HG03175 (cell line): ENCODE results near the gene UBR3.
"Not testable (repeated sequence)": the region's sequence is repeated elsewhere in the genome, so short reads cannot be mapped to it uniquely, and the experiment has no call there.

ENCODE experiments used
- ATAC-seq: cut with Tn5 transposase; IDR thresholded peaks from one replicate; pipeline ENCODE4 v1.9.1; 2021; ENCODE audit warnings: mild to moderate bottlenecking, moderate library complexity; ENCODE audit not compliant: unreplicated experiment

UBR3 gene

GRCh38 chr2:169820101-169820500 lies 7.2 kb upstream of the UBR3 start:
- ATAC-seq, result not testable (repeated sequence)

- ATAC-seq, result no peak
These were observed 5.2 kb upstream of the UBR3 start for GRCh38 chr2:169822036-169822435.

- no peak for ATAC-seq
These were observed 4.4 kb upstream of the UBR3 start for GRCh38 chr2:169822785-169823392.

GRCh38 chr2:169823996-169824372 lies 3.3 kb upstream of the UBR3 start:
- ATAC-seq, result no peak

GRCh38 chr2:169824373-169825333 lies 2.6 kb upstream of the UBR3 start, which contains the start of gene METTL5:
Gene METTL5, minus strand, starts transcription at chr2:169824905. Its CDS starts 308 bp downstream, at chr2:169824597.
- ATAC-seq, result peak; percentile 62

GRCh38 chr2:169828141-169828811 lies 1.0 kb downstream of the UBR3 start:
- ATAC-seq, result no peak

- ATAC-seq, result no peak
These were observed 7.1 kb downstream of the UBR3 start for GRCh38 chr2:169834401-169834800.

- no peak for ATAC-seq
These were observed 11.7 kb downstream of the UBR3 start for GRCh38 chr2:169838743-169839489.

- no peak for ATAC-seq
These were observed 12.9 kb downstream of the UBR3 start for GRCh38 chr2:169839954-169840746.

- ATAC-seq, result no peak
These were observed 13.5 kb downstream of the UBR3 start for GRCh38 chr2:169840747-169841142.

GRCh38 chr2:169841625-169842024 lies 14.4 kb downstream of the UBR3 start:
- ATAC-seq, result not testable (repeated sequence)

- no peak for ATAC-seq
These were observed 17.8 kb downstream of the UBR3 start for GRCh38 chr2:169845016-169845415.

- ATAC-seq, result not testable (repeated sequence)
These were observed 21.9 kb downstream of the UBR3 start for GRCh38 chr2:169848959-169849693.

GRCh38 chr2:169849710-169850109 lies 22.5 kb downstream of the UBR3 start:
- ATAC-seq, result no peak

- ATAC-seq, result no peak
These were observed 25.9 kb downstream of the UBR3 start for GRCh38 chr2:169853041-169853668.

- ATAC-seq, result not testable (repeated sequence)
These were observed 28.3 kb downstream of the UBR3 start for GRCh38 chr2:169855281-169856258.

- ATAC-seq, result no peak
These were observed 32.2 kb downstream of the UBR3 start for GRCh38 chr2:169859423-169859822.

- ATAC-seq, result no peak
These were observed 32.9 kb downstream of the UBR3 start for GRCh38 chr2:169860149-169860548.
